HG03378 (cell line): Measurements from ENCODE around the gene ATP8A2.
"Not testable (repeated sequence)": the region's sequence is repeated elsewhere in the genome, so short reads cannot be mapped to it uniquely, and the experiment has no call there.

Source experiments
- ATAC-seq: cut with Tn5 transposase; IDR thresholded peaks from one replicate; pipeline ENCODE4 v1.9.1; 2021; ENCODE audit warnings: mild to moderate bottlenecking, moderate library complexity; ENCODE audit not compliant: unreplicated experiment

Gene ATP8A2

DNA sequence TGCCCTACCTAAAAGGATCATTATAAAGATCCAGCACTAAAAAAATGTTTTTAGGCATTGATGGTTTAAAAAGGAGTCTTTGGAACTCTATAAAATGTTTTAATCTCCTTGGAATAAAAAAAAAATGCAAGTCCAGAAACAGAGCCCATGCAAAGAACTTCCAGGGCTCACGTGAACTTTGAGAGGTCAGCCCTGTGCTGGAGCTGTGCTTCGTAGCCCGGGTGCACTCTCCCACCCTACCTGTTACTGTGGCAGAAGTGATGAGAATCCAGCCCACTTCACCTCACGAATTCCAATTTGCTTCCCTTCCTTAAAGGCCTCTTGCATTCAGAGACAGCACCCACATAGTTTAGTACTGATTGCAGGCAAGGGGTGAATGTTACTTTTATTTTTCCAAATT lies 412.3 kb downstream of the ATP8A2 start:
- ATAC-seq = no peak

- not testable (repeated sequence) for ATAC-seq
Measured at GRCh38 chr13:25790137-25790536, 418.4 kb downstream of the ATP8A2 start.

DNA sequence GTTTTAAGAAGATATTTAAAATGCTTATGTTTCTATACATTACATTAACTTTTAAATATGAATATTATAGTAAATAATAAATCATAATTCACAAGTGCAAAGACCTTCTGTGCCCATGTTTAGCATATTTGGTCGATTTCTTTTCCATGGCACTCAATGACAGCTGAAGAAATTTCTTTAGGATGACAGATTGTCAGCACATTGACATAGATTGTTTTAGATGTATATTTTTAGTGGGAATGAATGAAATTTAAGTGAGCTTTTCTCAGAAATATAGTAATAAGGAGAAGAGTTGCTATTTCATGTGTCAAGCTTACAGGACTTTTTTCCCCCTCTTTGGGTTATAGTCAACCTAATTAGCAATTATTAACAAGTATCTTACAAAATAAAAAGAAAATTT lies 423.5 kb downstream of the ATP8A2 start:
- ATAC-seq = no peak

DNA sequence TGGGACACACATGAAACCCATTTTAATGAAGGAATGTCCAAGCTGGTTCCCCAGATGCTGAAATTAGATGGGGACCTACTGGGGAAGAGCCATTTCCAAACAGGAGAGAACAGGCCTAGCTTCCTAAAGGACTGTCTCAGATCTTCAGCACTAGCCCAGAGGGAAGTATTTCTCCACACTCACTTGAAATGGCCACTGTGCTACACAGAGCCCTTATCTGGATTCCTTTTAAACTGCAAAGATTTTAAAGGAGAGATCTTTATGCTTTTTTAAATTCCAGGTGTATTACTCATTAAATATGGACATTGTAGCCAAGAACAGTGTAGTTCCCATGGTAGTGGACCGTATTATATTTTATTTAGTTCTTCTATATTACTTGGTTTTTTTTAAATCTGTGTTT lies 424.7 kb downstream of the ATP8A2 start:
- ATAC-seq = no peak

DNA sequence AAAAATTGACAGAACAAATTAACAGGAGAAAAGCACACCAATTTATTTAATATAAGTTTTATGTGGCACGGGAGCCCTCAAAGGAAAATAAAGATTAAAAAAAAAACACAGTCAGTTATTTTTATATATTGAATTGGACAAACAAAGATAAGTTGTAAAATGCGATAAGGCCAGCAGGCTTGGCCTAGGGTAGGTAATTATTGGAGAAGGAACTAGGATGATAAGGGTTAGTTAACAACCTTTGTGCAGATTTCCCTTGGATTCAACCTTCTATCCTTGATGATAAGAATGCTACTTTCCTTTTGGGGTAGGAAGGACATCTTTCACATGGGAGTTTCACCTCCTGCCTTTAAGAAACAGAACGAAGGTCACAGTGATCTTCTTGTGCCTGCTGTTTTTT lies 427.2 kb downstream of the ATP8A2 start:
- no peak for ATAC-seq

DNA sequence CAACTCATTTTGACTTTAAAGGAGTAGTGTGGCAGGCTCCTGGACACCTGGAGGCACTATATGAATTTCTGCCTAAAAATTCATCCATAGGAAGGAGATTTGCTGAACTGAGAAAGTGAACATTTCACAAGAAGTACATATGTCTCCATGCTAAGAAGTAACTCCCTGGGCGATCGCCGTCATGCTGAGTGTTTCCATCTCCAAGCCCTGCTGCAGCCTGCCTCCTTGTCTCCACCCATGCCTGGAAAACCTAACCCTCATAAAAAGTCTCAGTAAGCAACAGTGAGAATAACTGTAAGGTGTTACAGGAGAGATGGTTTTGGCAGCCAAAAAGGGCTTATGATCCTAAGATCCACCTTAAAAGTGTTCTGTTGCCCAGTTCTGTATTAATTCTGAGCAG lies 428.7 kb downstream of the ATP8A2 start:
- no peak for ATAC-seq

GRCh38 chr13:25802579-25802978 lies 430.8 kb downstream of the ATP8A2 start:
- no peak for ATAC-seq

GRCh38 chr13:25803641-25804040 lies 431.9 kb downstream of the ATP8A2 start:
- no peak for ATAC-seq

GRCh38 chr13:25806264-25806974 lies 434.6 kb downstream of the ATP8A2 start:
- no peak for ATAC-seq

GRCh38 chr13:25807562-25807961 lies 435.8 kb downstream of the ATP8A2 start:
- no peak for ATAC-seq

DNA sequence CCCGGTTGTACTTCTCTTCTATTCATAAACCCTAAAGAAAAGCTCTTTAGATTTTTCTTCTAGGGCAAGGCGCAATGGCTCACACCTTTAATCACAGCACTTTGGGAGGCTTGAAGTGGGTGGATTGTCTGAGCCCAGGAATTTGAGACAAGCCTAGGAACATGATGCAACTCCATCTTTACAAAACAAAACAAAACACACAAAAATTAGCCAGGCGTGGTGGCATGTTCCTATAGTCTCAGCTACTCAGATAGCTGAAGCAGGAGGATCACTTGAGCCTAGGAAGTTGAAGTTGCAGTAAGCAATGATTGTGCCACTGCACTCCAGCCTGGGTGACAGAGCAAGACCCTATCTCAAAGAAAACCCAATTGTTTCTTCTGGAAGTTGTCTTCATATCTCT lies 439.7 kb downstream of the ATP8A2 start:
- ATAC-seq = no peak

DNA sequence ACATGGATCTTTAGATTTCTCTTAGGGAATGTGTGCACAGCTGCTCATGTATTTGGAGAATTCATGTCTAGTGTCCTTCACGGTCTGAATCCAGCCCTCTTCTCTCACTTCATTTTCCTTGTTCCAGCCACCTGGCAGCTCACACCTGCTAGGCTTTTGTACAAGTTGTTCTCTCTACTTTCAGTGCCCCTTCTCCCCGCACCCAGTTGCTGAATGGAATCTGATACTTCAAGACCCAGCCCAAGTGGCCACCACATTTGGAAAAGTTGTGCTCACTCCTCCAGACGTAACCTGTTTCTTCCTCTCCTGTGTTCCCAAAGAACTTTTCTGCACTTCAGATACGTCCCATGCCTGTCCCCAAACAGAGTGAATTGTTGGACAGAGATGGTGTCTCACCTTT lies 444.5 kb downstream of the ATP8A2 start:
- no peak for ATAC-seq

- no peak for ATAC-seq
Measured at GRCh38 chr13:25819856-25820530, 448.2 kb downstream of the ATP8A2 start.

DNA sequence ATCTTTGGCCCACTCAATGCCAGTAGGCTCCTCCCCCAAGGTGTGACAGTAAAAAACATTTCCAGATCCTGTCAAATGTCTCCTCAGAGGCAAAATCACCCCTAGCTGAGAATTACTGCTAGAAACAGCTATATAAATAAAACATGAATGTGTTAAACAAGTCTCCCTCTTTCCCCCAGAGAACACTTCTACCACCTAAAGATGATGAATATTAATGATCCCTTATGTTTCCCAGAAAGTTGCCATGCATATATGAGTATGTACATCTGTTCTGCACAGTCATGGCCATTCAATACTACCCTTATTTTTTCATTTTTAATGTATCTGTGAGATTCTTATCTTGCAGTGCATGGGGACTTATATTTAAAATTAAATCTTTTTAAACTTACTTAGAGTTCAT lies 450.0 kb downstream of the ATP8A2 start:
- ATAC-seq = no peak

GRCh38 chr13:25827221-25827620 lies 455.4 kb downstream of the ATP8A2 start:
- ATAC-seq = not testable (repeated sequence)

- no peak for ATAC-seq
Measured at GRCh38 chr13:25827831-25828465, 456.2 kb downstream of the ATP8A2 start.

- ATAC-seq = no peak
Measured at GRCh38 chr13:25833761-25834160, 462.0 kb downstream of the ATP8A2 start.

DNA sequence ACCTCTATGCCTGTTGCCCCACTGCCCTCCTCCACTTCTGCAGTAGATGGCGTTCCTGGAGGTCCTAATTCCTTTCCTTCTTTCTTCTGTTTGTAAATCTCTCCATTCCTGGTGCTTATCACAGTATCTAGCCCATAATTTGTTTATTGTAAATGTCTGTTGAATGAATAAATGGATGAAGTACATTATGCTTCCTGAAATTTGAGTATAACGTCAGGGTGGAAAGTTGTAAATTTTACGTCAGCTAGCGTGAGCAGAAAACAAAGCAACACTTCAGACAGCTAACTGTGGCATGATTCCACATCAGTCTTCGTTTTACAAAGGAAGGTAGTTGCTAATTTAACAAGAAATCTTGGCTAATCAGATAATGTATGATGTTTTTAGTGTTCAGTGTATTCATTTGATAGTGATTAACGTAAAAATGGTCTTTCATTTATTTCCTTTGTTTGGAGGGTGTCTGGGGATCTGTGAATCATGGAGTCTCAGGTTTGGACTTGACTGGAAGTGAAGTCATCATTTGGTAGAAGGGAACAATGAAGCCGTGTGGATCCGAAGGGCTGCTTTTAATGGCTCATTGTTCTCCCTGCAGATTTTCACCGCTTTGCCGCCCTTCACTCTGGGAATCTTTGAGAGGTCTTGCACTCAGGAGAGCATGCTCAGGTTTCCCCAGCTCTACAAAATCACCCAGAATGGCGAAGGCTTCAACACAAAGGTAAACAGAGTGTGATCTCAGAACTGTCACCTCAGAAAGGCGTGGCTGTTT lies 465.0 kb downstream of the ATP8A2 start:
- no peak for ATAC-seq

GRCh38 chr13:25839371-25839770 lies 467.6 kb downstream of the ATP8A2 start:
- ATAC-seq = no peak

GRCh38 chr13:25840261-25840660 lies 468.5 kb downstream of the ATP8A2 start:
- ATAC-seq = no peak

DNA sequence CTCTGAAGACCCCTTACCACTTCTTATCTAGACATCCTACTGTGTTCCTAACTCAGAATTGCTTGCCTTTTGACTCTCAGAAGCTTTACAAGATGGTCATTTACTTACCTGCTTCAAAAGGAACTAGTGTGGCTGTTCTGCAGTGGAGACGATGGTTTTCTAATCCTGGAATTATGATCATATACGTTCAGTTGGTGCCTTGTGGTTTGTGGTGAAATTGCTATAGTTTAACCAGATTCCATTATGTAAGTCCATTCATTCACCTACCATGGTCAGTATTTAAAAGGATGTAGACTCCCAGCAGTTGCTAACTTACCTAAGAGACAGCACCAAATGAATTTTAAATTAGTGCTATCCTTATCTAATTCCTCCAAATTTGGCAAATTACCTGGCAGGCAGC lies 469.2 kb downstream of the ATP8A2 start:
- no peak for ATAC-seq
